GM10266 (cell line): ENCODE data around the gene MYOM1.

Source experiments
- DNase-seq: peaks from one replicate; pipeline ENCODE4 v3.0.0; 2012; ENCODE audit errors: extremely low spot score
- CTCF ChIP-seq: IDR thresholded peaks from 2 replicates; pipeline ENCODE4 v1.5.1; 2012; ENCODE audit warnings: mild to moderate bottlenecking, low read depth; ENCODE audit not compliant: control insufficient read depth, insufficient read depth; ENCODE audit errors: missing control alignments

Gene MYOM1

GRCh38 chr18:3255611-3256165 is 35.9 kb upstream of the MYOM1 start:
- no peak for DNase-seq
- TF ChIP-seq CTCF = no peak

DNA sequence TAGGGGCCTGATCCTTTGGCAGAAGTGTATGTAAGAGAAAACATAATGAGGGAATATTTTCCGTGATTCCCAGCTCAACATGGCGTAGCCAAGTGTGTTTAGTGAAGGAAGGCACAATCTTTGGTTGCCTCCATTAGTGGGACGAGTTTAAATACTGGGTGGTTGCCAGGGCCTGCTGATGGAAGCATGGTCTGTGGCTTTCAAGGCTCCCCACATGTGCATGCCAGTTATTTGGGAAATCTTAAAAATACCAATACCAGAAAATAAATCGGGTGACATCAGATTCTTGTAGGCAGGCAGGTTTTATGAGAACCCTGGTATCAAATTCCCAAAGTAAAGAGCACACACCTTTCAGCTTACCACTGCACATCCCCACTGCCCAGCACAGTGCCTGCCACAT is 35.0 kb upstream of the MYOM1 start:
- DNase-seq = no peak
- no peak for TF ChIP-seq CTCF

- no peak for TF ChIP-seq CTCF
- no peak for DNase-seq
Measured at GRCh38 chr18:3252843-3253242, 33.1 kb upstream of the MYOM1 start.

DNA sequence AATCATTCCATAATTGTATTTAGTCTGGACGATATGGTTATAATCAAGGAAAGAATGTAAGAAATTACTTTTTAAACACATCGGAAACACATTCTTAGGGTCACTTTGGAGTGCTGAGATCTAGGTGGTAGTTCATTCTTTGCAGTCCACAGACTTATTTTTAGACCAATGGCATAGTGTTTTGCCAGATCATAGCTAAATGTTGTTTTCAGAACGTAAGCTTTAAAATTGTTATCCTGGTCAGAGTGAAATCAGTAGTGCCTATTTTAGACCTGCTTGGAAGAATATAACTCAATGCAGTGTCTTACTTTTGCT is 32.2 kb upstream of the MYOM1 start:
- no peak for TF ChIP-seq CTCF
- DNase-seq = no peak

DNA sequence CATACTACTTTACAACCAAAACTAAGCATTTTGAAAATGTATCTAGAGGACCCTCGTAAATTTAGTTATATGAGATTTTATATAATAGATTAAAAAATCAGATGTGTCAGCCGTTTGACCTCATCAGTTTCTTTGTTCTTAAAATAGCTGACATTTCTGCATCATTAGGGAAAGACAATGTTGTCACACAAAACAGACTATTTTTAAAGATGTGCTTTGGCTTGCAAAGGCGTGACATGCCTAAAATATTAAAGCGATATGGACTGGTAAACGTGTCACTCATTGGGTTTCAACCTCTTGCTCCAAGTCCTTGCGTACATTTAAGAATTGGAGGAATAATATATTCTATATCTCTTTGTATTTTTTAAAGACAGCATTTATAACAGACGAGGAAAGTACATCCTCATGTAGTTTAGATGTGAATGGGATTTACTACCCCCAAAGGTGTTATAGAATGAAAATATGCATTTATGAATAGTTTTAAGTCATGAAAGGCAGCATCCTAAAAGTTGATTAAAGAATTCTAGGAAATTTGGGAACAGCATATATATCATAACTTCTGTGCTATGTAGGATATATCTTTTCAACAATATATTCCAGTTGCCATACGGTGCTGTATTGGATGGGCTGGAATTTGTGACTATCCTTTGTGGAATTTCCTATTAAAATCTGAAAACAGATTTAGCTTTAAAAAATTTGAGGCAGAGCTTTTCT is 31.6 kb upstream of the MYOM1 start:
- no peak for DNase-seq

DNA sequence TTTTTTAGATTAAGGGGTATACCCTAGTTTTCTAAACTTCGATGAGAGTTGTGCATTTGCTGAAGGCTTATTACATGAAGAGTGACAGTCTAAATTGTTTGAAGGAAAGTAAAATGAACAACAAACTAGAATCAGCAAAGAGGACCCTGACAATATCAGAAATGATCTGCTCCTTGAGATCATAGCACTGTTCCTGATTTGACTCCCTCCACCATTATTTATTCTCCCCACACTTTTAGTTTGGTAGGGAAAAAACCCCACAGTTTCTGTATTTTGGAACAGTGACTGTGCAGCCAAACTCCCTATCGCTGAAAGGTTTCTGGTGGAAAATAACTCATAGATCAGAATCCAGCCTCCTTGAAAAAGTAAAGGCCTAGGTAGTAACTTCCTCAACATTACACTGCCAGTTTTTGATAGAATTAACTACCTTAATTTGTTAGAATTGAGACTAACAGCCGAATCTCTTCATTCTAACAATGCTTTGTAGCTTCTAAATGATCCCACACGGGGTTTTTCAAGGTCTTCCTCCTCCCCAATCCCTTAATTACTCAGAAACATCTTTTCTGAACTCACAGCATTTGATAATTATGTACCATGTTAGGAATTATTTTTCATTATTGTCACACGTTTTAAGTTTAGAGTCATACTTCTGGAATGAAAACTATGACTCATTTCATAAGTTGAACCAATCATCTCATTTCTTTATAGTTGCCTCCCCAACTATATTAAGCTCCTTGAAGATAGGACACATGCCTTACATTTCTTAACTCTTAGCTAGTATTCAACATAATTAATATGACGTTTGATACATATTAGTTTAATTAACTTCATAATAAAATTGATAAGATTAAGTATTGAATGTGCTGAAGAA is 30.7 kb upstream of the MYOM1 start:
- no peak for TF ChIP-seq CTCF
- DNase-seq = no peak

More for the DNA sequence above, 31.6 kb upstream of the MYOM1 start:
- no peak for TF ChIP-seq CTCF

DNA sequence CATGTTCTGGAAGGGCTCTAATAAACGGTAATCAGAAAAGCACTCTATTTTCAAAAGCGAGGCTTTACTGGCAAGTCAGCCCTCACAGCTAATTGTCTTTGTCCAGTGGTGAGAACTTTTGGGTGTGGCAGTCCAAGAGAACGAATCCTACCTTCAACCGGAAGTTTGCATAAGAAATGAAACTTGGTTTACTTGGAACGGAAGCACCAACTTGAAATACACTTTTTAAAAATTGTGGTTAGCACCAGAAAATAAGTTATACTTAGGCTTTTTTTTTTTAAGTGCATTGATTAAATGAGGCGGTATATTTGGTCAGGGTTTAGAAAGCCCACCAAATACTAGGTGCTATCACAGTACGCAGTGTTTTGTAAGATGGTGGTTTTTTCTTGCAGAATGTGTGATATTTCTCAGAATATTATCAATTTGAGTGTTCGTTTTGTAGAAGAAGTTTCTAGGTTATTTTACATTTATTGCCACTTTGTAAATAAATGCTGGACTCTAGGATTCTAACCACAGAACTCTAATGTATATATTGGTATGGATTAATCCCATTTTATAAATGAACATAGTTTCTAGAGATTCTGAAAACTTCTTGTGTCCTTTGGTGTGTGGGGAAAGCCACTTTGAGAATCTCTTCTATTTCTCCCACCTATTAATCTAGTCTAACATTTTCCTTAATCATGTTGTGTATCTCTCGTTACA is 29.0 kb upstream of the MYOM1 start:
- no peak for TF ChIP-seq CTCF
- peak; percentile 47 for DNase-seq
